ENCODE measurements around the gene ABL1.

The ABL1 gene

GRCh38 chr9:130921300-130921988, 86.4 kb downstream of the ABL1 start:
- DNase-seq = no peak

- DNase-seq = no peak
Observed at GRCh38 chr9:130921989-130922892, 87.2 kb downstream of the ABL1 start.

GRCh38 chr9:130922893-130923610, 88.0 kb downstream of the ABL1 start:
- no peak for DNase-seq

- no peak for DNase-seq
Observed at GRCh38 chr9:130923611-130924447, 88.8 kb downstream of the ABL1 start.

GRCh38 chr9:130924448-130924788, 89.4 kb downstream of the ABL1 start:
- no peak for DNase-seq

- no peak for DNase-seq
Observed at GRCh38 chr9:130925050-130925678, 90.1 kb downstream of the ABL1 start.

- DNase-seq = no peak
Observed at GRCh38 chr9:130927338-130927737, 92.3 kb downstream of the ABL1 start.

- DNase-seq = peak; percentile 83
Observed at GRCh38 chr9:130927995-130928900, 93.2 kb downstream of the ABL1 start.

- no peak for DNase-seq
Observed at GRCh38 chr9:130929571-130930038, 94.6 kb downstream of the ABL1 start.

GRCh38 chr9:130930132-130930803, 95.2 kb downstream of the ABL1 start:
- DNase-seq = no peak

GRCh38 chr9:130930804-130931349, 95.8 kb downstream of the ABL1 start:
- DNase-seq = no peak

GRCh38 chr9:130931508-130932254, 96.6 kb downstream of the ABL1 start:
- no peak for DNase-seq

GRCh38 chr9:130932255-130933079, 97.4 kb downstream of the ABL1 start:
- DNase-seq = no peak

- no peak for DNase-seq
Observed at GRCh38 chr9:130933114-130934046, 98.3 kb downstream of the ABL1 start.

GRCh38 chr9:130934246-130934645, 99.2 kb downstream of the ABL1 start:
- DNase-seq = no peak

GRCh38 chr9:130934702-130935647, 99.9 kb downstream of the ABL1 start:
- DNase-seq = no peak
